ENCODE measurements around the gene TMEM120B. TPM values are rescaled to one million over a fixed set of nuclear protein-coding genes. Genes with fewer than 3 reads are reported as not detected.
A peak's percentile ranks its signal among the peaks of the same experiment; 100 is the strongest.

The TMEM120B gene
- total RNA-seq, 1 experiment from 2014 or later = 15.5 TPM

GRCh38 chr12:121830588-121831265, 118.2 kb downstream of the TMEM120B start:
- intact Hi-C loops (cut with micrococcal nuclease; ENCODE audit: unreplicated experiment) = no loop called here
- Histone ChIP-seq H3K27me3 (replicated peaks; ENCODE audit: control insufficient read depth, insufficient read depth, low read length) (no peaks in the 10 kb centered on the region), H3K36me3 (ENCODE audit: control insufficient read depth, insufficient read depth, low read length) (no peaks in the 10 kb centered on the region), H3K4me3 (ENCODE audit: low read depth, low read length) (no peak overlapping the region), H3K9me3 (no peaks in the 10 kb centered on the region), H3K4me1 (no peaks in the 10 kb centered on the region)
- BruUV-seq (replicated peaks) = TSS peak; percentile 26
- no peaks in the 10 kb centered on the region for H3K27me3 Mint-ChIP-seq (ENCODE audit: insufficient read depth, unreplicated experiment)
- no peak for TF ChIP-seq CTCF (IDR thresholded peaks at IDR 0.05; ENCODE audit: insufficient read depth in 1 of 2, low read depth in 1 of 2, low read length in 1 of 2, severe bottlenecking in 1 of 2, unreplicated experiment in 1 of 2)
- ChIA-PET CTCF (no interaction called here), POLR2A (no interaction called here)
- H3K4me1 Mint-ChIP-seq (ENCODE audit: low read depth, unreplicated experiment) = peaks cover 5% of the 10 kb centered on the region
- no peak overlapping the region for H3K4me3 Mint-ChIP-seq (ENCODE audit: unreplicated experiment)
- H3K27ac Mint-ChIP-seq (ENCODE audit: unreplicated experiment) = no peak overlapping the region
- DNase-seq = no peak
- peaks cover 43% of the 10 kb centered on the region for H3K36me3 Mint-ChIP-seq (ENCODE audit: insufficient read depth, unreplicated experiment)
- no peaks in the 10 kb centered on the region for H3K9me3 Mint-ChIP-seq (ENCODE audit: unreplicated experiment)

Other genes starting within 250 kb of the TMEM120B start
- gene KDM2B, start 131.7 kb upstream of the TMEM120B start, total RNA-seq (2022) = 47.7 and 48.4 TPM in 2 replicates
- gene ORAI1, start 86.2 kb upstream of the TMEM120B start, total RNA-seq (2022) = 33.9 and 34.2 TPM in 2 replicates
- 21.8 and 36.5 TPM in 2 replicates for gene MORN3, start 43.1 kb upstream of the TMEM120B start, total RNA-seq (2022)
- gene RHOF, start 80.9 kb downstream of the TMEM120B start, total RNA-seq (2022) = 33.8 and 36.7 TPM in 2 replicates
- gene SETD1B, start 91.3 kb downstream of the TMEM120B start, total RNA-seq (2022) = 16.8 and 17.6 TPM in 2 replicates
- gene HPD, start 146.1 kb downstream of the TMEM120B start, total RNA-seq (2022) = 0.20 TPM in 1 of 2 replicates, not detected in the other
- 53.0 and 63.3 TPM in 2 replicates for gene PSMD9, start 176.0 kb downstream of the TMEM120B start, total RNA-seq (2022)
- gene CFAP251, start 205.8 kb downstream of the TMEM120B start, total RNA-seq (2022) = 1.2 and 1.5 TPM in 2 replicates